ENCODE measurements around the gene RBM20. TPM values are rescaled to one million over a fixed set of nuclear protein-coding genes. Genes with fewer than 3 reads are reported as not detected.

RBM20 gene
- total and polyA plus RNA-seq, 2 donors from 2014 or later, result 0.88 to 2.1 TPM

DNA sequence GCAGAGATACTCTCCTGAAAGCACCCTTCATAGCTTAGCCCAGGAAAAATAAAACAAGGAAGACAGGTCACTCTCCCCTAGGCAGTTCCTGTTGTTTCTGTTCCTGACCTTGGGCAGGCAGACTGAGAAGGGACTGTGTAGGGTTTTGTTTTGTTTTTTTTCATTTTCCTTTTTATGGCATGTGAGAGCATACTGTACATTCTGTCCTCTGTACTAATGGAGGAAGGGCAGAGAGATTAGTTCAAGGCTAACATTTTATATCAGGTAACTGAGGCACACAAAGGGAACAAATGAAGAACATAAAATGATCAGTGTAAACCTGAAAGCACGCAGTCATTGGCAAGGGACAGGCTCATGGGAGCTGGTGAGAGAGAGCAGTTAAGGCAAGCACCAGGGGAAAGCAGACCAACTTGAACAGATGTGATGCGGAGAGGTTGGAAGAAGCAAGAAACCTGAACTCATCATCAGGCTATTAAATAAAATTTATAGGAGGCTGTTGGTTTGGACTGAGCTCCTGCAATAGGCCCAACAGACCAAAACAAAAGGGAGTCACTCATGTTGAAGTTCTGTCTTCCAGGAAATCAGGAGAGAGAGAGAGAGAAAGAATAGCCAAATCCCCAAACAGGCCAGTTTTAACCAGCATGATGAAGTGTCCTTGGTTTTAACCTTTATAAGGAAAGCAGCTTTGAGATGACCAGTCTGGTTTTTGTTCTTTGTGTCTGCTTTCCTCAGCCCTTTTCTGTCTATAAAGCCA lies 193.5 kb downstream of the RBM20 start:
- H3K4me1 ChIP-seq (ENCODE audit: control insufficient read depth in 2 of 3, insufficient read depth in 2 of 3, low read depth in 1 of 3, low read length in 3 of 3), result peaks cover 12 to 23% (median 15%) of the 10 kb centered on the region in 3 donors
- FAIRE-seq (no peak), DNase-seq (peak in 2 of 5 donors; percentile 76 to 82)
- no peaks in the 10 kb centered on the region for H3K27me3 ChIP-seq (ENCODE audit: control insufficient read depth, insufficient read depth, low read length)
- no peak overlapping the region for H3K9ac ChIP-seq (ENCODE audit: low read length in 3 of 3)
- intact Hi-C loops (cut with DNase I), result no loop called here
- H3K4me3 ChIP-seq (ENCODE audit: low read length in 3 of 3), result peak overlapping the region in 2 of 3 donors; percentile 4 to 19
- H3K27ac ChIP-seq (ENCODE audit: low read depth in 2 of 2, low read length in 2 of 2), result peak overlapping the region; percentile 27 to 29
- H3K36me3 ChIP-seq (ENCODE audit: control insufficient read depth in 2 of 3, insufficient read depth in 3 of 3, low read length in 3 of 3), result no peaks in the 10 kb centered on the region
- H3K9me3 ChIP-seq (ENCODE audit: control insufficient read depth in 2 of 3, insufficient read depth in 1 of 3, low read length in 3 of 3), result no peaks in the 10 kb centered on the region
- TF ChIP-seq, protein P1, sequence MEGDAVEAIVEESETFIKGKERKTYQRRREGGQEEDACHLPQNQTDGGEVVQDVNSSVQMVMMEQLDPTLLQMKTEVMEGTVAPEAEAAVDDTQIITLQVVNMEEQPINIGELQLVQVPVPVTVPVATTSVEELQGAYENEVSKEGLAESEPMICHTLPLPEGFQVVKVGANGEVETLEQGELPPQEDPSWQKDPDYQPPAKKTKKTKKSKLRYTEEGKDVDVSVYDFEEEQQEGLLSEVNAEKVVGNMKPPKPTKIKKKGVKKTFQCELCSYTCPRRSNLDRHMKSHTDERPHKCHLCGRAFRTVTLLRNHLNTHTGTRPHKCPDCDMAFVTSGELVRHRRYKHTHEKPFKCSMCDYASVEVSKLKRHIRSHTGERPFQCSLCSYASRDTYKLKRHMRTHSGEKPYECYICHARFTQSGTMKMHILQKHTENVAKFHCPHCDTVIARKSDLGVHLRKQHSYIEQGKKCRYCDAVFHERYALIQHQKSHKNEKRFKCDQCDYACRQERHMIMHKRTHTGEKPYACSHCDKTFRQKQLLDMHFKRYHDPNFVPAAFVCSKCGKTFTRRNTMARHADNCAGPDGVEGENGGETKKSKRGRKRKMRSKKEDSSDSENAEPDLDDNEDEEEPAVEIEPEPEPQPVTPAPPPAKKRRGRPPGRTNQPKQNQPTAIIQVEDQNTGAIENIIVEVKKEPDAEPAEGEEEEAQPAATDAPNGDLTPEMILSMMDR (IDR thresholded peaks at IDR 0.05; ENCODE audit: borderline replicate concordance, extremely low read depth, insufficient read depth), result no peak

DNA sequence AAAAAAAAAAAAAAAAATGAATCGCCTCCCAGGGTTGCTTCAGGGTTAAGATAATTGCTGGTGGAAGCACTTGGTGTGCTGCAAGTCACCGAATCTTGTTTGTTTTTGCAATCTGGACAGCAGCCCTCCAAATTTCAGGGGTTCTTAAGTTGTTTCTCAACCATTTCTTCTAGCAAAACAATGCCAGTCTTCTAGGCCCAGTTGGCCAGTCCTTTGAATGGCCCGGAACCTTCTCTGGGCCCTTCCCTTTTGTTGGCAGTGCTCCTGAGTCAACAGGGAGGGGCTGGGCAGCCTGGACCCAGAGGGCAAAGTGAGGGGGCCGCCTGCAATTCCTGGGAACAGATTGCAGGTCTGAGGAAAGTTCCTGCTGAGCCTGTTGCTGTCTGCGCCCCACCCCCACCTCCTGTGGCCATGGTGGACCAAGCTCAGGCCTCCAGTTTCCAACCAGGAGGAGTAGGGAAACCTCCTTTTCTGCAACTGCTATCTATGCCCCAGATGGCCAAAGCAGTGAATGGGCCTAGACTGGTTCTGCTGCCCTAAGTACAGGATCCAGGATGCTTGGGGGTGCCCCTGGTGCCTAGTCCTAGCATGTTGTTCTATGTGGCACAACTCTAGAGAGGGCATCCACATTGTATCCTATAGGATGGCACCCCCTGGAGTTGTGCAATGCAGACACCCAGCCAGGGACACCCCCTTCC lies 196.2 kb downstream of the RBM20 start:
- peaks cover 8 to 18% (median 10%) of the 10 kb centered on the region in 3 donors for H3K4me1 ChIP-seq (ENCODE audit: control insufficient read depth in 2 of 3, insufficient read depth in 2 of 3, low read depth in 1 of 3, low read length in 3 of 3)
- TF ChIP-seq, protein P1 (IDR thresholded peaks at IDR 0.05; ENCODE audit: borderline replicate concordance, extremely low read depth, insufficient read depth), result no peak
- FAIRE-seq (no peak), DNase-seq (no peak)
- no peaks in the 10 kb centered on the region for H3K9me3 ChIP-seq (ENCODE audit: control insufficient read depth in 2 of 3, insufficient read depth in 1 of 3, low read length in 3 of 3)
- no peak overlapping the region for H3K27ac ChIP-seq (ENCODE audit: low read depth in 2 of 2, low read length in 2 of 2)
- no peaks in the 10 kb centered on the region for H3K36me3 ChIP-seq (ENCODE audit: control insufficient read depth in 2 of 3, insufficient read depth in 3 of 3, low read length in 3 of 3)
- H3K9ac ChIP-seq (ENCODE audit: low read length in 3 of 3), result no peak overlapping the region
- H3K4me3 ChIP-seq (ENCODE audit: low read length in 3 of 3), result no peak overlapping the region
- intact Hi-C loops (cut with DNase I), result no loop called here
- H3K27me3 ChIP-seq (ENCODE audit: control insufficient read depth, insufficient read depth, low read length), result no peaks in the 10 kb centered on the region

DNA sequence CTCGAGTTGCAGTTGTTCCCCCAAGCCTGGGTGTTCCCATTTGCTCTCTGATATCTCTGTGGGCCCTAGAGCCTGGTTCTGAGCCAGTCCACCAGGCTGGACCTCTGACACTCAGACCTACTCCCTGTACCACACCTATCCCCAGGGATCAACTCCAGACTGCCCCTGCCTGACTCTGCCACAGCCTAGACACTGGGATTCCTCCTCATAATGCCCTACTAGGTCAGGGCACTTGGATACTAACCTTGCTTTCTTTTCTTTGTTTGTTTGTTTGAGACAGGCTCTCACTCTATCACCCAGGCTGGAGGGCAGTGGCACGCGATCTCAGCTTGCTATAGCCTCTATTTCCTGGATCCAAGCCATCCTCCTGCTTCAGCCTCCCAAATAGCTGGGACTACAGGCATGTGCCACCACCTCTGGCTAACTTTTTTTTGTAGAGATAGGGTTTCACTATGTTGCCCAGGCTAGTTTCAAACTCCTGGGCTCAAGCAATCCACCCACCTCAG lies 196.8 kb downstream of the RBM20 start:
- Histone ChIP-seq H3K27ac (ENCODE audit: low read depth in 2 of 2, low read length in 2 of 2) (no peak overlapping the region), H3K36me3 (ENCODE audit: control insufficient read depth in 2 of 3, insufficient read depth in 3 of 3, low read length in 3 of 3) (no peaks in the 10 kb centered on the region), H3K27me3 (ENCODE audit: control insufficient read depth, insufficient read depth, low read length) (no peaks in the 10 kb centered on the region), H3K9me3 (ENCODE audit: control insufficient read depth in 2 of 3, insufficient read depth in 1 of 3, low read length in 3 of 3) (no peaks in the 10 kb centered on the region), H3K9ac (ENCODE audit: low read length in 3 of 3) (no peak overlapping the region), H3K4me3 (ENCODE audit: low read length in 3 of 3) (no peak overlapping the region), H3K4me1 (ENCODE audit: control insufficient read depth in 2 of 3, insufficient read depth in 2 of 3, low read depth in 1 of 3, low read length in 3 of 3) (peaks cover 10 to 18% (median 12%) of the 10 kb centered on the region in 3 donors)
- TF ChIP-seq, protein P1 (IDR thresholded peaks at IDR 0.05; ENCODE audit: borderline replicate concordance, extremely low read depth, insufficient read depth), result no peak
- intact Hi-C loops (cut with DNase I), result no loop called here
- DNase-seq (no peak), FAIRE-seq (no peak)
